GM10266 (cell line): Measurements from ENCODE around the gene COL5A1.
"Not testable (repeated sequence)": the region's sequence is repeated elsewhere in the genome, so short reads cannot be mapped to it uniquely, and the experiment has no call there.

ENCODE experiments used
- DNase-seq: peaks from one replicate; pipeline ENCODE4 v3.0.0; 2012; ENCODE audit errors: extremely low spot score
- CTCF ChIP-seq: IDR thresholded peaks from 2 replicates; pipeline ENCODE4 v1.5.1; 2012; ENCODE audit warnings: mild to moderate bottlenecking, low read depth; ENCODE audit not compliant: control insufficient read depth, insufficient read depth; ENCODE audit errors: missing control alignments

Gene COL5A1

GRCh38 chr9:134662143-134662876 lies 20.7 kb downstream of the COL5A1 start:
- no peak for TF ChIP-seq CTCF
- DNase-seq: no peak

GRCh38 chr9:134663084-134663483 lies 21.5 kb downstream of the COL5A1 start:
- no peak for DNase-seq
- TF ChIP-seq CTCF: no peak

- no peak for DNase-seq
- TF ChIP-seq CTCF: no peak
Measured at GRCh38 chr9:134663753-134664415, 22.3 kb downstream of the COL5A1 start.

GRCh38 chr9:134664446-134664845 lies 22.8 kb downstream of the COL5A1 start:
- no peak for DNase-seq
- no peak for TF ChIP-seq CTCF

- no peak for DNase-seq
- no peak for TF ChIP-seq CTCF
Measured at GRCh38 chr9:134666208-134666607, 24.6 kb downstream of the COL5A1 start.

GRCh38 chr9:134666831-134667230 lies 25.2 kb downstream of the COL5A1 start:
- TF ChIP-seq CTCF: no peak
- no peak for DNase-seq

- not testable (repeated sequence) for DNase-seq
Measured at GRCh38 chr9:134668977-134669376, 27.4 kb downstream of the COL5A1 start.

GRCh38 chr9:134669399-134669955 lies 27.9 kb downstream of the COL5A1 start:
- no peak for DNase-seq
- no peak for TF ChIP-seq CTCF
